PC-3 (cell line): ENCODE results near the gene ETAA1. TPM values are rescaled to one million over a fixed set of nuclear protein-coding genes. Genes with fewer than 3 reads are reported as not detected.

Source experiments
- ATAC-seq: fragments of 200-7000 bp; cut with Tn5 transposase; 2 replicates; pipeline ENCODE4 v1.9.1; 2020; ENCODE audit warnings: mild to moderate bottlenecking, moderate library complexity
- BruUV-seq: library from RNA; stranded (reverse); fragments of 400-500 nt; replicated peaks from 2 replicates; lab custom pipeline; 2021; lab: Mats Ljungman, UMichigan
- CTCF ChIA-PET: fragments of 300-600 bp; sonication (Branson Sonifier 250); formaldehyde crosslinking; loops from one replicate; lab custom pipeline; 2022; ENCODE audit warnings: antibody characterized with exemption; lab: Charles Lee
- POLR2A ChIA-PET: fragments of 300-600 bp; sonication (Branson Sonifier 250); formaldehyde crosslinking; loops from one replicate; lab custom pipeline; 2022; ENCODE audit warnings: antibody characterized with exemption; ENCODE audit not compliant: unreplicated experiment; lab: Charles Lee
- DNase-seq: peaks from one replicate; pipeline ENCODE4 v3.0.0-alpha.2; 2015
- H2AFZ ChIP-seq: fragments of 300-600 bp; sonication (generic); 2 replicates; pipeline ENCODE4 v1.6.0; 2016; ENCODE audit warnings: antibody characterized with exemption, low read length
- H3F3A ChIP-seq: fragments of 300-600 bp; sonication (generic); one replicate; pipeline ENCODE4 v1.6.0; 2017; ENCODE audit warnings: antibody characterized with exemption, low read length, control low read depth, mild to moderate bottlenecking; ENCODE audit not compliant: unreplicated experiment
- H3K27ac ChIP-seq: fragments of 300-600 bp; sonication (generic); 2 replicates; pipeline ENCODE4 v1.5.1; 2016; ENCODE audit warnings: mild to moderate bottlenecking, low read length
- H3K27me3 ChIP-seq: fragments of 300-600 bp; sonication (generic); 2 replicates; pipeline ENCODE4 v1.6.1; 2016; ENCODE audit warnings: low read length, mixed read lengths
- H3K36me3 ChIP-seq: fragments of 300-600 bp; sonication (generic); 2 replicates; pipeline ENCODE4 v1.6.1; 2016; ENCODE audit warnings: low read depth, mixed run types, low read length, mixed read lengths
- H3K4me1 ChIP-seq: fragments of 300-600 bp; sonication (generic); 2 replicates; pipeline ENCODE4 v1.5.1; 2016; ENCODE audit warnings: low read length; ENCODE audit not compliant: insufficient read depth
- H3K4me2 ChIP-seq: fragments of 300-600 bp; sonication (generic); 2 replicates; pipeline ENCODE4 v1.6.0; 2016; ENCODE audit warnings: low read length
- H3K4me3 ChIP-seq: fragments of 300-600 bp; sonication (generic); 2 replicates; pipeline ENCODE4 v1.5.1; 2016; ENCODE audit warnings: mild to moderate bottlenecking, low read length, mixed read lengths
- H3K79me2 ChIP-seq: fragments of 300-600 bp; sonication (generic); 2 replicates; pipeline ENCODE4 v1.6.1; 2017; ENCODE audit warnings: low read length, mixed read lengths
- H3K9ac ChIP-seq: fragments of 300-600 bp; sonication (generic); 2 replicates; pipeline ENCODE4 v1.6.0; 2016; ENCODE audit warnings: mild to moderate bottlenecking, low read length
- H3K9me2 ChIP-seq: fragments of 300-600 bp; sonication (generic); replicated peaks from 2 replicates; pipeline ENCODE4 v1.6.1; 2016; ENCODE audit warnings: mixed run types, low read length, mixed read lengths
- H3K9me3 ChIP-seq: fragments of 300-600 bp; sonication (generic); 2 replicates; pipeline ENCODE4 v1.6.1; 2016; ENCODE audit warnings: low read length, mixed read lengths
- H4K20me1 ChIP-seq: fragments of 300-600 bp; sonication (generic); 2 replicates; pipeline ENCODE4 v1.6.1; 2016; ENCODE audit warnings: low read length, mixed read lengths
- CTCF ChIP-seq: fragments of 300-600 bp; sonication (generic); conservative IDR thresholded peaks from 2 replicates; pipeline ENCODE4 v1.5.1; 2017; ENCODE audit warnings: antibody characterized with exemption, low read depth, mild to moderate bottlenecking, low read length
- EZH2 ChIP-seq: fragments of 300-600 bp; sonication (generic); IDR thresholded peaks from one replicate; pipeline ENCODE4 v1.6.1; 2017; ENCODE audit warnings: antibody characterized with exemption, mild to moderate bottlenecking, low read length; ENCODE audit not compliant: unreplicated experiment
- EZH2phosphoT487 ChIP-seq: fragments of 300-600 bp; sonication (generic); IDR thresholded peaks from 2 replicates; pipeline ENCODE4 v1.6.1; 2018; ENCODE audit warnings: mild to moderate bottlenecking, antibody characterized with exemption, low read length, borderline replicate concordance
- intact Hi-C: fragments of 100-400 bp; cut with micrococcal nuclease; formaldehyde crosslinking; loops from 2 replicates; pipeline ENCODE4 v1.9.0; 2023
- total RNA-seq: library from RNA; depleted of rRNA; stranded (reverse); fragments of >200 nt; gene quantifications from 2 replicates; pipeline ENCODE4 v1.2.3, GENCODE V29; 2014

Gene ETAA1
- total RNA-seq, 1 experiment from 2014 or later, result 12.1 TPM

- H3K27ac ChIP-seq, result peak overlapping the region; percentile 80
- peak; percentile 92 for DNase-seq
Measured at GRCh38 chr2:67451086-67451832, 54.1 kb downstream of the ETAA1 start.

GRCh38 chr2:67453310-67453709, 56.2 kb downstream of the ETAA1 start:
- H3K79me2 ChIP-seq, result no peaks in the 10 kb centered on the region
- H3K9ac ChIP-seq, result peak overlapping the region; percentile 42; the same call in 1 of the 2 replicates
- intact Hi-C loops, result no loop called here
- no TSS peak for BruUV-seq
- no peaks in the 10 kb centered on the region for H3K9me2 ChIP-seq
- no peaks in the 10 kb centered on the region for H4K20me1 ChIP-seq
- DNase-seq (peak; percentile 84), ATAC-seq (peak; percentile 52)
- CTCF ChIA-PET, result no interaction called here
- H3K36me3 ChIP-seq, result no peaks in the 10 kb centered on the region
- H3F3A ChIP-seq, result no peaks in the 10 kb centered on the region
- H3K27ac ChIP-seq, result peak overlapping the region; percentile 99
- no peaks in the 10 kb centered on the region for H3K27me3 ChIP-seq
- H2AFZ ChIP-seq, result no peak overlapping the region
- H3K4me1 ChIP-seq, result peaks cover 55% of the 10 kb centered on the region
- no peaks in the 10 kb centered on the region for H3K9me3 ChIP-seq
- POLR2A ChIA-PET, result interaction anchor here (0.6 kb wide), 1 partner anchor 57 kb away, joined by 3 read pairs; the partner anchor contains the start of gene ETAA1
- H3K4me3 ChIP-seq, result no peak overlapping the region
- peak overlapping the region; percentile 27; the same call in 1 of the 2 replicates for H3K4me2 ChIP-seq
- TF ChIP-seq EZH2phosphoT487 (no peak), CTCF (no peak), EZH2 (no peak)

More at GRCh38 chr2:67451086-67451832, 54.1 kb downstream of the ETAA1 start:
- no peak overlapping the region for H3K4me3 ChIP-seq
- no peaks in the 10 kb centered on the region for H3K79me2 ChIP-seq
- no peak overlapping the region for H2AFZ ChIP-seq
- no peak overlapping the region for H3K4me2 ChIP-seq
- intact Hi-C loops, result no loop called here
- BruUV-seq, result no TSS peak
- H4K20me1 ChIP-seq, result no peaks in the 10 kb centered on the region
- CTCF ChIA-PET, result no interaction called here
- no peaks in the 10 kb centered on the region for H3F3A ChIP-seq
- H3K36me3 ChIP-seq, result no peaks in the 10 kb centered on the region
- H3K9me2 ChIP-seq, result no peaks in the 10 kb centered on the region
- no peak for ATAC-seq
- H3K4me1 ChIP-seq, result peaks cover 59% of the 10 kb centered on the region
- H3K27me3 ChIP-seq, result no peaks in the 10 kb centered on the region
- peak overlapping the region; percentile 40; the same call in 1 of the 2 replicates for H3K9ac ChIP-seq
- TF ChIP-seq CTCF, result no peak
- TF ChIP-seq EZH2, result no peak
- no peak for TF ChIP-seq EZH2phosphoT487
- POLR2A ChIA-PET, result no interaction called here
- H3K9me3 ChIP-seq, result no peaks in the 10 kb centered on the region
